Lung (tissue), 11 donors: ENCODE data around the gene CTAGE6. TPM values are rescaled to one million over a fixed set of nuclear protein-coding genes. Genes with fewer than 3 reads are reported as not detected.
"Not testable (repeated sequence)": the region's sequence is repeated elsewhere in the genome, so short reads cannot be mapped to it uniquely, and the experiment has no call there.

Experiments used
- ATAC-seq: fragments of 200-7000 bp; cut with Tn5 transposase; one replicate; pipeline ENCODE4 v1.9.1; 2020; ENCODE audit warnings: moderate number of reproducible peaks; ENCODE audit not compliant: insufficient read depth, low FRiP score
- DNase-seq, 3 donors: peaks; one replicate each; pipeline ENCODE4 v3.0.0-alpha.2; 2013 to 2017
- H3K27ac ChIP-seq, 2 donors: one replicate each; pipeline ENCODE4 v1.5.1; 2013; ENCODE audit warnings: mild to moderate bottlenecking in 2 of 2, moderate library complexity in 2 of 2, control low read depth in 1 of 2, inconsistent platforms in 1 of 2, low read depth in 1 of 2, low read length in 1 of 2
- H3K27me3 ChIP-seq, 3 donors: one replicate each; pipeline ENCODE4 v1.5.1; 2013; ENCODE audit warnings: low read length in 2 of 3; ENCODE audit not compliant: control insufficient read depth in 3 of 3, insufficient read depth in 3 of 3
- H3K36me3 ChIP-seq, 4 donors: one replicate each; pipeline ENCODE4 v1.5.1; 2013; ENCODE audit warnings: low read length in 4 of 4, mild to moderate bottlenecking in 1 of 4, moderate library complexity in 1 of 4; ENCODE audit not compliant: control insufficient read depth in 4 of 4, insufficient read depth in 4 of 4
- H3K4me1 ChIP-seq, 5 donors: one replicate each; pipeline ENCODE4 v1.5.1; 2013; ENCODE audit warnings: low read length in 5 of 5, mild to moderate bottlenecking in 2 of 5, moderate library complexity in 1 of 5; ENCODE audit not compliant: control insufficient read depth in 5 of 5, insufficient read depth in 5 of 5
- H3K4me3 ChIP-seq: one replicate; pipeline ENCODE4 v1.5.1; 2013; ENCODE audit warnings: mild to moderate bottlenecking, control low read depth, moderate library complexity
- H3K9ac ChIP-seq, 2 donors: one replicate each; pipeline ENCODE4 v1.5.1; 2013; ENCODE audit warnings: low read length in 2 of 2, control low read depth in 1 of 2; ENCODE audit not compliant: insufficient read depth in 1 of 2
- H3K9me3 ChIP-seq, 4 donors: one replicate each; pipeline ENCODE4 v1.5.1; 2013; ENCODE audit warnings: low read length in 3 of 4, mild to moderate bottlenecking in 1 of 4, moderate library complexity in 1 of 4; ENCODE audit not compliant: control insufficient read depth in 4 of 4, insufficient read depth in 3 of 4
- WGBS, 2 donors: extraction: QIAGEN DNeasy Blood & Tissue Kit; methylation state at CpG; one replicate each; pipeline ENCODE4 v1.1.7; 2013; 5-methylcytosine and 5-hydroxymethylcytosine counted together
- polyA plus RNA-seq, 2 donors: library from polyadenylated mRNA; stranded (reverse); fragments of 200-250 nt; gene quantifications; one replicate each; pipeline ENCODE4 v1.2.1, GENCODE V29; 2013
- small RNA-seq: library from RNA; depleted of rRNA; stranded (forward); fragments of <200 nt; gene quantifications from one replicate; pipeline ENCODE3, GENCODE V24; 2014; ENCODE audit warnings: low replicate concordance
- total RNA-seq, 2 donors: library from RNA; depleted of rRNA in 1 of 2; stranded (reverse); fragments of >200 nt in 1 of 2; gene quantifications; one replicate each; pipeline ENCODE4 v1.2.1, GENCODE V29; 2014 to 2021
- donor health status: Bipolar disorder and iron deficiency.
- donor health status: healthy.
- donor health status: DM: yes; HTN: yes; CAD: no.

CTAGE6 gene
- total and polyA plus RNA-seq, 4 donors = 0.01 to 2.0 TPM; not detected in 2

DNA sequence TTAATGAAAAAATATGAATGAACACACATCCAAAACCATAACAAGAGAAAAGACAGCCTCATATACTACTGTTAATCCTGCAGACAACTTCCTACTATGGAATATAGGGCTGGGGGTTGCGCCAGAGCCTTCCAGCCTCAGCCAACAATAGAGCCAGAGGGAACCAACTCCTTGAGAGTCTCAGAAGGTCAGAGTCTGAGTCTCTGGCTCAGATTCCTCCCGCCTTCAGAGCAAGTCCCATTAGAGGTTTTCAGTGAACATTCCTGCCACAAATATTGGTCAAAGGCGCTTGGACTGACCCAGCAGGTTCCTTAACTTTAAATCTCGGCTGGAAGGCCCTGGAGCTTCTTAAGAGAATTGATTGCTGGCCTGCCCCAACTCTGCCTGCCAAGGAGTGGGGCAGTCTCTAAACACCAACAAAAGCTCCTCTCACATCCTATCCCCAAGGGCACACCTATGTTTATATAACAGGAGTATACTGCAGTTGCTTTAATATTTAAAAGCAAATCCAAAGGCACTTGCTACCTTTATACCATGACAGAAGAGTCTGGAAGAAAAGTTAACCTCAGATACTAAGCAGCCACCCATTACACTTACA, 45.7 kb downstream of the CTAGE6 start:
- not testable (repeated sequence) for H3K27ac ChIP-seq, H3K9ac ChIP-seq, H3K27me3 ChIP-seq, H3K36me3 ChIP-seq, H3K9me3 ChIP-seq, H3K4me1 ChIP-seq, H3K4me3 ChIP-seq, DNase-seq, ATAC-seq
- no CpG with 5 or more reads among the region's 4 CpGs for WGBS, 2 donors

DNA sequence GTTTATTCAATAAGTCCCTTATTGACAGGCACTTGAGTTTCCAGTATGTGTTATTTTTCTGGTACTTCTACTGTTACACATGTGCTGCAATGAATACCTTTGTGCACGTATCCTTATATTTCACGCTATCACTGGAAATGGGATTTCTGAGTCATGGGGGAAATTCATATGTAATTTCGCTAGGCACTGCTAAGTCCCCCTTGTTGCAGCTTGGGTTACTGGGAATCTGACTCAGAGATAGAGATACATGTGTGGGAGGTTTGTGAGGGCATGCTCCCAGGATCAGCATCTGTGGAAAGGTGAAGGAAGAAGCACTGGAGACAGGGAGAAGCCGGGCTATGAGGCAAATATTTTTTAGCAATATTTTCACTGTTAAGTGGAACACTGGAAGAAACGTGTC, 47.6 kb downstream of the CTAGE6 start:
- H3K27me3 ChIP-seq = not testable (repeated sequence)

More for the DNA sequence above, 47.6 kb downstream of the CTAGE6 start:
- not testable (repeated sequence) for H3K9me3 ChIP-seq, H3K4me3 ChIP-seq, H3K27ac ChIP-seq, ATAC-seq, DNase-seq, H3K9ac ChIP-seq, H3K36me3 ChIP-seq, H3K4me1 ChIP-seq
- 96 to 99% methylated on average over 3 of the region's 5 CpGs for WGBS, 2 donors

Small RNA genes within 50 kb of the gene (small RNA-seq; reads per million reads assigned to genes)
- not detected for gene RNU6-267P

Other genes starting within 250 kb of the CTAGE6 start
- 1 to 10 TPM; 1.1 to 5.9 TPM for gene CTAGE15, start 185.9 kb downstream of the CTAGE6 start, total RNA-seq
- under 1 TPM; 0.04 to 0.11 TPM for gene CTAGE15, start 185.9 kb downstream of the CTAGE6 start, polyA plus RNA-seq
- gene TCAF2, start 136.7 kb downstream of the CTAGE6 start, total RNA-seq = 1 to 10 TPM; 2.6 to 4.4 TPM
- 1 to 10 TPM; 1.2 to 3.4 TPM for gene TCAF2, start 136.7 kb downstream of the CTAGE6 start, polyA plus RNA-seq
- 10 to 100 TPM; 37.1 to 65.8 TPM for gene TCAF1, start 144.5 kb upstream of the CTAGE6 start, total RNA-seq
- gene TCAF1, start 144.5 kb upstream of the CTAGE6 start, polyA plus RNA-seq = 10 to 100 TPM; 10.1 to 12.2 TPM
- not detected for gene OR2F2, start 177.5 kb upstream of the CTAGE6 start, total RNA-seq
- gene OR2F2, start 177.5 kb upstream of the CTAGE6 start, polyA plus RNA-seq = not detected
- gene OR2F1, start 197.1 kb upstream of the CTAGE6 start, total RNA-seq = not detected
- gene OR2F1, start 197.1 kb upstream of the CTAGE6 start, polyA plus RNA-seq = not detected
- not detected for gene OR6B1, start 242.6 kb upstream of the CTAGE6 start, total RNA-seq
- not detected for gene OR6B1, start 242.6 kb upstream of the CTAGE6 start, polyA plus RNA-seq